ENCODE measurements around the gene C4orf50. TPM values are rescaled to one million over a fixed set of nuclear protein-coding genes. Genes with fewer than 3 reads are reported as not detected.

The C4orf50 gene
- total RNA-seq, 1 experiment from 2014 or later = 0.17 TPM

- H3K23me2 ChIP-seq (ENCODE audit: insufficient read length, low read depth, low read length, poor library complexity, severe bottlenecking) = no peaks in the 10 kb centered on the region
- H2AFZ ChIP-seq (ENCODE audit: low read length) = no peak overlapping the region
- Mint-ChIP-seq H3K27ac (no peak overlapping the region; a peak in 1 of 7 replicates), H3K9me3 (peaks cover 3% of the 10 kb centered on the region in 2 experiments; a peak in 2 of 5 replicates), H3K36me3 (ENCODE audit: insufficient read depth in 1 of 3, low read depth in 3 of 3) (peaks cover 11 to 16% (median 11%) of the 10 kb centered on the region in 3 experiments; a peak in 6 of 7 replicates), H3K27me3 (ENCODE audit: low read depth) (peaks cover 4% of the 10 kb centered on the region; the same call in 1 of the 2 replicates), H3K4me3 (no peak overlapping the region), H3K4me1 (peaks cover 21 to 33% of the 10 kb centered on the region in 2 experiments)
- WGBS (ENCODE audit: extremely low coverage, insufficient read length, low lambda C conversion rate) = no CpG with 5 or more reads among the region's 9 CpGs
- TF ChIP-seq CTCF (conservative IDR thresholded peaks at IDR 0.05) = no peak
- H3K9ac ChIP-seq (ENCODE audit: extremely low read depth, insufficient read length, low read length) = no peak overlapping the region
- peaks cover 34% of the 10 kb centered on the region for H3K79me1 ChIP-seq (ENCODE audit: insufficient read depth, low read depth, low read length, poor library complexity, severe bottlenecking)
- H2BK15ac ChIP-seq (ENCODE audit: low read depth, low read length) = no peak overlapping the region
- H3K4me1 ChIP-seq (ENCODE audit: insufficient read depth, low read length) = peaks cover 6% of the 10 kb centered on the region; the same call in 1 of the 2 replicates
- no peak overlapping the region for H3T11ph ChIP-seq (ENCODE audit: low read length)
- H3K27ac ChIP-seq (ENCODE audit: insufficient read length, low read depth, low read length) = no peak overlapping the region
- no peak for DNase-seq
- H2BK20ac ChIP-seq (ENCODE audit: low read depth, low read length, poor library complexity, severe bottlenecking) = no peak overlapping the region
- no peak overlapping the region for H3K14ac ChIP-seq (ENCODE audit: insufficient read depth, low read length)
- H2BK12ac ChIP-seq (ENCODE audit: insufficient read length, low read depth, low read length) = no peak overlapping the region
- no peak overlapping the region for H3K4me2 ChIP-seq (ENCODE audit: insufficient read depth, insufficient read length, low read length)
- no peak overlapping the region for H3K4ac ChIP-seq (ENCODE audit: low read depth, low read length)
- H3K9me3 ChIP-seq (ENCODE audit: control insufficient read depth, low read depth, low read length) = no peaks in the 10 kb centered on the region
- H4K5ac ChIP-seq (ENCODE audit: insufficient read length, low read depth, low read length) = no peak overlapping the region
- no peak overlapping the region for H3K23ac ChIP-seq (ENCODE audit: insufficient read length, low read depth, low read length)
- no peaks in the 10 kb centered on the region for H3K27me3 ChIP-seq (ENCODE audit: insufficient read depth, low read length)
- no peak overlapping the region for H3K56ac ChIP-seq (ENCODE audit: insufficient read length, low read depth, low read length)
- H2AK5ac ChIP-seq (ENCODE audit: insufficient read length, low read length) = no peak overlapping the region
- H4K8ac ChIP-seq (replicated peaks; ENCODE audit: insufficient read length, low read depth, low read length) = no peak overlapping the region
- H4K20me1 ChIP-seq (ENCODE audit: control insufficient read depth, insufficient read depth, insufficient read length) = no peaks in the 10 kb centered on the region
- peaks cover 36% of the 10 kb centered on the region; the same call in 1 of the 2 replicates for H3K79me2 ChIP-seq (ENCODE audit: insufficient read depth, low read length)
- no peak overlapping the region for H2BK120ac ChIP-seq (ENCODE audit: low read depth, low read length, poor library complexity, severe bottlenecking)
- no peak overlapping the region for H2BK5ac ChIP-seq (ENCODE audit: insufficient read length, low read length)
- H3K18ac ChIP-seq (ENCODE audit: insufficient read length, low read depth, low read length) = no peak overlapping the region
- H4K91ac ChIP-seq (ENCODE audit: insufficient read length, low read depth, low read length) = no peak overlapping the region
Measured at GRCh38 chr4:5877392-5877791, 140.8 kb downstream of the C4orf50 start.

Data from H9 (cell line).